ENCODE data around the gene ATPAF1.

DNA sequence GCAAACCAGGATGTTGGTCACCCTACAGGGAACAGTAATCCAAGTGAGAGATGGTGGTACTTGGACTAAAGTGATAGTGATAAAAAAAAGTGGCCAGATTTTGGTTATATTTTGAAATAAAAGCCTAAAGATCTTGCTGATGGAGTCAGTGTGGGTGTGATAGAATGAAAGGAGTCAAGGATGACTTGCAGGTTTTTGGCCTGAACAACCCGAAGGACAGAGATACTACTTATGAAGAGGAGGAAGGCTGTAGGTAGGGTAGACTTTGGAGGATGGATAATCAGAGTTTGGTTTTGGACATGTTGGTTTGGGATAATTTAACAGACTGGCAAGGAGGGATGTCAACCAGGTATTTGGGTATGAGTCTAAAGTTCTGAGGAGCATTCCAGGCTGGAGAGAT lies 2.0 kb upstream of the ATPAF1 start:
- TF ChIP-seq CTCF (IDR thresholded peaks at IDR 0.05; ENCODE audit: low read depth, low read length) (no peak), EZH2phosphoT487 (IDR thresholded peaks at IDR 0.05; ENCODE audit: low read depth) (no peak)
